HG03097 (cell line): ENCODE measurements around the gene KMO.

Experiments used
- ATAC-seq: cut with Tn5 transposase; IDR thresholded peaks from one replicate; pipeline ENCODE4 v1.9.1; 2021; ENCODE audit not compliant: unreplicated experiment, low FRiP score

KMO gene

DNA sequence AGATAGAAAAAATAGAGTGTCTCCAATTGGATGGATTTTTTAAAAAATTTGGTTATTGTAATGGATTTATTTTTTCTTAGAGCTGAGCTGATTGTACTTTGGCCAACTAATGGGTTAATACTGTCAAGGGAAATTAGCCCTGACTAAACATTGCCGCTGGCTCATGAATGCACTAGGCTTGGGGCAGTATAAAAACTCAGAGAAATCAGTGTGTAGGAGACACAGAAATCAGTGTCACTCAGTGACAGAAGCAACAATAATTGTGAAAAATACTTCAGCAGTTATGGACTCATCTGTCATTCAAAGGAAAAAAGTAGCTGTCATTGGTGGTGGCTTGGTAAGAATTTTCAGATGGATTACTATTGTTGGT lies at the start of gene KMO:
TSS of gene KMO (plus strand) at position 217 of the 370 bp plus-strand sequence. CDS start at position 284, 67 bp downstream.
- ATAC-seq = peak; percentile 32

DNA sequence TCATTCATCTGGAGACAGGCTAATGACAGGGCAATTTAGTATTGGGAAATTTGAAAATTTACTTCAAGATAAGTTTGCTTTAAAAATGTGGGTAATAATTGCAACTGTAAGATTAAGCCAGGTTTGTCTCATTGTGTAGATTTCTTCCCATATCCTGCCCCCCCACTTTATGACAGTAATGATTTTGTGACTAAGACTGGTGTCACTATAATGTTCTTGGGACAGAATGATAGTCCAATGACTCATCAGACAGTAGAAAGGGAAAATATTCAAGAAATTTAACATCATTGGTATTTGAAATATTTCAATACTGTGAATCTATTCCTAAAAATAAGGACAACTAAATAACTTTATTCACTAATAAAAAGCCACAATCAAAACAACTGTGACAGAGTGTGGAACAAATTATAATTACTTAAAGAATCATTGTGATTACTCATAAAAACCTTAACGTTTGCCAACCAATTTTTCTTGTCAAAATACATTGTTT lies 49.4 kb upstream of the KMO start:
- no peak for ATAC-seq

GRCh38 chr1:241485145-241485544 lies 47.0 kb upstream of the KMO start:
- ATAC-seq = peak; percentile 74

GRCh38 chr1:241485554-241485992 lies 46.6 kb upstream of the KMO start:
- peak; percentile 42 for ATAC-seq

GRCh38 chr1:241488739-241489138 lies 43.4 kb upstream of the KMO start:
- ATAC-seq = no peak

DNA sequence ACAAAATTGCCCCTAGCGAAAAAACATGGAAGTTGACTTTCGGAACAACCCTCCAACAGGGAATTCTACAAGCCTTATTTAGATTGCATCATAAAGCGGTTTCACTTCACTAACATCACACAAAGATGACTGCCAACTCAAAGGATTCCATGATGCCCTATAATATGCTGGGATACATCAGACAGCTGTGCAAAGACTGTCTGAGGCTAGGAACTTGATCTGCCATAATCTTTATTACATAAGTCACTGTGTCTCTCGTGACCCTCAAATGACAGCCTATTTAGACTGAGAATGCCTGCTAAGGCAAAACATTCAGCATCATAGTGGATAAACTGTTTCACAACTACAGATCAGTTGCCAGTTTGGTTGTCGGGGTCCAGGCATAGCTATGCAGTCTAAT lies 36.4 kb upstream of the KMO start:
- no peak for ATAC-seq

DNA sequence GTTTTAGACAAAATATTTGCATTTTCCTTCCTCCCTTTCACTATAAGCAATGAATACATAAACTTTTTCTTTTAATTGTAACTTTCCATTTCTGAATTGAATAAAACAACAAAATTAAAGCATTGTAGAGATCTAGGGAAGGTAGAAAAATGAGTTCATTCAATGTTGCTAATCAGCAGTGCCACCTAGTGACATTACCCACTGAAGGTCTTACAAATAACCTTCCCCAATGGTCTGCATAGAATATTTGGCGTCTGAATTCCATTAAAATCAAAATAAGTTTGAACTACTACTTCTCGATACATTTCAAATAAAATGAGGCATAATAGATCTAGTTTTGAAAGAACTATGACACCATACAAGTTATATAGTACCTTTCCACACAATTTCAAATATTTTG lies 32.3 kb upstream of the KMO start:
- no peak for ATAC-seq

GRCh38 chr1:241503444-241503843 lies 28.7 kb upstream of the KMO start:
- no peak for ATAC-seq

- no peak for ATAC-seq
Measured at GRCh38 chr1:241507189-241507863, 24.9 kb upstream of the KMO start.

DNA sequence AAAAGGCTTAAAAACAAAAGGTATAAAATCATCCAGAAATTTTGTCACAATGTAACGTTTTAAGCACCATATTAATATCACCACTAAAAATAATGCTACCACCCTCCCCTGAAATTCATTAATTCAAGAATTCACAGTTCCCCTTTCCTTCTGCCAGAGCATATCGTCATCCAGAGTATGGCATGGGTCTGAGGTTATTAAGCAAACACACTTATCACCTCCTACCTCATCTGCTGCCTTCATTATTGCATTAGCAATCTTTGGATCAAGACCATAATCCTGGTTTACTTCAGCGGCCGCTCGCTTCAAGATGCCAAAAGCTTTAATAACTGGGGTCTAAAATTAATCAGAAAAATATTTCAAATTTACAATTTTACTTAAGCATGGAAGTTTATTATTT lies 18.8 kb upstream of the KMO start:
- no peak for ATAC-seq

DNA sequence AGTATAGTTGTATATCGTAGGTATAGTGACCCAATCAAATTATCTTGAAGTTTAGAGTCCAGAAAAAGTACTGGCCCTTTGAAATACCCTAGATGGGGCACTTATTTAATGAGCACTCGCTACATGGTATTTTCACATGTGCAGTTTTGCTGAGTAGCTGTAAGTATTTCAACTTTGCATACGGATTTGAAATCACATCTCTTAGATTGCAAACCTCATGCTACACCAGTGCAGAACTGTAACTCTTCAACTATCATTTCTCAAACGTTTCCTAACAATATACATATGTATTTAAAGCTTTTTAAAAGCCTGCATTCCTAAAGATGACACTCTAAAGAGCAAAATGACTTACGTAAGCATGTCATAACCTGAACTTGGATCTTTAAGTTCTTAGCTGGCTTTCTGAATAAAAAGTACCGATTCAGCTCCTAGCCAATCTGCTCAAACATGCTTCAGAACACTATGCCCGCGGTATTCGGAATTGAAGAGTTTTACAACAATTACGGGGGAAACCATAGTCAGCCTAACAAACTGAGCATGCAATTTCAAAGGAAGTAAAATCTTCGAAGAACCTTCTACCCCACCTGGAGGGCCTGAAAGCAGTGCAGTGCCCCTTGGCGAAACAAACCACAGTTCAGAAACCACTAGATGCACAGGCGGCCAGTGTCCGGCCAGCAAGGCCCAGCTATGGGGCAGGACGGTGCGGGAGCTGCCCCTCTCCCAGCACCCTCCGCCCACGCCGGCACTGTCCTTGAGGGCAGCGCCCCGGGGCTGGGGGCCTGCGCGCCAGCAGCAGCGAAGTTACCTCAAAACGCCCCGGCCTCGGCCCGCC lies 13.5 kb upstream of the KMO start:
- peak; percentile 31 for ATAC-seq

DNA sequence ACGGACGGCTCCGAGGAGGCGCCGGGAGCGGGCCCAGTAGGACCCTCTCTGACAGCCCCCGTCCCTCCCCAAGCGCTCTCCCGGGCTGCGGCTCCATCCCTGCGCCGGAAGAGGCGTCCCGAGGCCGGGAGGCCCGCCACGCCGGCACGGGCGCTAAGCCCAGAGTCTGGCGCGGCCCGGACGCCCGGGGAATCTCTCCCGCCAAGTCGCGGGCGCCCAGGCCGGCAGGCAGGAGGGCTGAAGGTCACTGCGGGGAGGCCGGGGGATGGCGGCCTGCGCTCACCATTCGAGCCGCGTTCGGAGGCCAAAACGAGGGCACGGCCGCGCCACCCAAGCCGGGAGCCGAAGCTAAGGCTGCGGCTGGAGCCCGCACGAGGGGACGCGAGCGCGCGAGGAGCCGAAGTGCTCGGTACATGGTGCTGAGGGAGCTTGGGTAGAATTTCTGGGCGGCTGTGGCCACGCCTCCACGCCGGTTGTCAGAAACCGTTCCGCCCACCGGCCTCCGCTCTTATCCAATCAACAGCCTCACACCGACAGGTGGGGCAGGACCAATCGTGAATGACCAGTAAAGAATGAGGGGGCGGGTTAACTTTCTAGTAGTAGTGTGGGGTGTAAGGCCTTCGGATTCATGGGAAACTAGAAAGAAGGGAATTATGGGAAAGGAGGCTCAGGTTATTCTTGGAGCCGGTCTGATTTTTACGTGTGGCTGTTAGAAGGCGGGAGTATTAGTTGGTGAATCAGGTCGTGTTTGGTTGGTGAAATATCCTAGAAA lies 12.7 kb upstream of the KMO start, which contains the start of gene FH:
TSS of gene FH (minus strand) at position 448 of the 772 bp plus-strand sequence. CDS start at position 415, 33 bp downstream.
- ATAC-seq = peak; percentile 98

- ATAC-seq = no peak
Measured at GRCh38 chr1:241520080-241520465, 12.1 kb upstream of the KMO start.

DNA sequence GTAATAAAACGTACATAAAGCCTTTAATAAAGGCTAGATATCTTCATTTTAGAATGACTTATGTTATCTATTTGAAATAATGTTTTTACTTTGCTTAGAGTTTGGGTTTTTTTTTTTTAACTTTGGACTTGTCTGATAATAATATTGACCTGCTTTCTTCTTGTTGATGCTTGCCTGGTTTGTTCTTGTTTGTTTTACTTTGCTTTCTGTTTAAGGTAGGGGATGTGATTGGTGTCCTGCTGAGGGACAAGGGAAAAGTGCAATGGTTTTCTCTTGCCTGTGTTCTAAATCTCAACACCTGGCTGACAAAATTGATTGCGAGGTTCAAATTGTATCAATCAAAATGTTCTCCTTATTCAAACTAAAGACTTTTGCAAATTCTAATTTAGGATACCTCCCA lies 10.5 kb upstream of the KMO start:
- ATAC-seq = no peak

GRCh38 chr1:241525026-241525425 lies 7.2 kb upstream of the KMO start:
- no peak for ATAC-seq

DNA sequence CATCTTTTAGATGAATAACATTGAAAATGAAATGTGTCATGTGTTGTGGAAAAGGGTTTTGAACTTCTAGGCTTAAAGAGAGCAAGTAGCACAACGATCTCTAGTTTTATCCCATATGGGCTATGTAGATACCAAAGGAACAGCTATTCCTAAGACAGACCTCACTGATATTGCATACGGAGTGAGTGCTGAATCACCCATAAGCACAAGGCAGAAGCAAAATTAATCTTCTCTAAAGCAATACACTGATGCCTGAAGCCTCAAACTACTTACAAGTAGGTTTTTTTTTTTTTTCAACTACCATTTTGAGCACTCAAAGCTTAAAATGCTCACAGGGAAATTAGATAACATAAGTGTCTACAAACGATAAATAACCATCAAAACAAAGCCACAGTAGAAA lies 5.0 kb upstream of the KMO start:
- no peak for ATAC-seq

GRCh38 chr1:241531195-241532161 lies 700 bp upstream of the KMO start:
- ATAC-seq = peak; percentile 67

GRCh38 chr1:241532864-241533263 lies 686 bp downstream of the KMO start:
- ATAC-seq = peak; percentile 59

DNA sequence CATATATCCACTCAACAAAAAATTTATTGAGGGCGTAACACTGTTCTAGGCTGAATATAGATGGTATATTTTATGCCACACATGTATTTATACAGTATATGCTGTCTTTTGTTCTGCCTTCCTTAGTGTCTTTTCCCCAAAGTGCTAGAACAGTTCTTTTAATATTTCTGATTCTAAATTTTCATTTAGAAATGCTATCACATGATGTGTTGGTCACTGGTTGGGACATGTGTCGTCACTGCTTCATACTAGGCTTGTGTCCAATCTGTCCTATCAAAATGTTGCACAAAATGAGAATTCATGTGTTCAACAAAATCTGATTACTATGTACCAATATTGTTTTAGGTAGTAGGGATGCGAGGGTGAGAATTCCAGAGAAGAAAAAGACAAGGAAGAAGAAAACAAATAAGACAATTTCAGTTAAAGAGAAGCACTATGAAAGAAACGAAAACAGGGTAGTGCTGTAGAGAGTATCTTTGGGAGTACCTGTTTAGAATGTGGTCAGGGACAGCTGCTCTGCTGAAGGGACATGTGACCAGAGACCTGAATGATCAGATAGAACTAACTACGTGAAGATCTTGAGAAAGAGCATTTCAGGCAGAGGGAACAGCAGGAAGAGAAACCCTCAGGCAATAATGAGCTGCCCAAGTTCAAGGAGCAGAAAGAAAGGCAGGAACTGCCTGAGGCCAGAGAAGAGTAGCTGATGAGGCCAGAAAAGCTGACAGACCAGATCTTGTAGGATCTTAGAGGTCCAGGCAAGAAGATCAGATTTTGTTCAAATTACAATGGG lies 1.3 kb downstream of the KMO start:
- peak; percentile 30 for ATAC-seq
